Colonic mucosa (tissue), 4 donors: ENCODE measurements around the gene PDE9A. TPM values are rescaled to one million over a fixed set of nuclear protein-coding genes. Genes with fewer than 3 reads are reported as not detected.

Experiments
- DNase-seq: peaks from one replicate; pipeline ENCODE4 v3.0.0-alpha.2; 2020
- H3K27ac ChIP-seq: fragments of 200-600 bp; one replicate; pipeline ENCODE4 v1.8.0; 2021
- H3K27me3 ChIP-seq: fragments of 200-600 bp; one replicate; pipeline ENCODE4 v1.8.0; 2021
- H3K36me3 ChIP-seq: fragments of 200-600 bp; one replicate; pipeline ENCODE4 v1.8.0; 2021
- H3K4me1 ChIP-seq: fragments of 200-600 bp; one replicate; pipeline ENCODE4 v1.8.0; 2021; ENCODE audit warnings: mild to moderate bottlenecking
- H3K4me3 ChIP-seq: fragments of 200-600 bp; one replicate; pipeline ENCODE4 v1.8.0; 2021
- H3K9ac ChIP-seq, 2 donors: one replicate each; pipeline ENCODE4 v1.7.0; 2013; ENCODE audit warnings: control low read depth in 2 of 2, low read depth in 2 of 2, low read length in 2 of 2
- H3K9me3 ChIP-seq: fragments of 200-600 bp; one replicate; pipeline ENCODE4 v1.8.0; 2021
- CTCF ChIP-seq: fragments of 200-600 bp; IDR thresholded peaks from one replicate; pipeline ENCODE4 v1.8.0; 2022; ENCODE audit warnings: antibody characterized with exemption, mild to moderate bottlenecking
- intact Hi-C: fragments of 100-400 bp; cut with DNase I; formaldehyde crosslinking; loops from one replicate; pipeline ENCODE4 v1.14.1; 2022
- total RNA-seq, 2 donors: library from RNA; stranded (reverse); fragmentation: NEBNext Ultra II Directional in 1 of 2; extraction: Animal tissue kit (Norgen Biotek cat#: 25700) in 1 of 2; gene quantifications; one replicate each; pipeline ENCODE4 v1.2.1, GENCODE V29; 2021
- donor health status: healthy.
- donor health status: DM: no; HTN: no; CAD: no.
- donor health status: DM: no; HTN: no; CAD: no.

Gene PDE9A
- total RNA-seq, 2 donors from 2014 or later: 37.5 to 56.0 TPM

- Histone ChIP-seq H3K4me3 (no peak overlapping the region), H3K27ac (no peak overlapping the region), H3K9me3 (no peaks in the 10 kb centered on the region), H3K4me1 (peaks cover 7% of the 10 kb centered on the region), H3K9ac (no peak overlapping the region), H3K27me3 (no peaks in the 10 kb centered on the region), H3K36me3 (no peaks in the 10 kb centered on the region)
- TF ChIP-seq CTCF: no peak
- intact Hi-C loops: no loop called here
- DNase-seq: no peak
Measured at GRCh38 chr21:42639646-42640152, 13.7 kb upstream of the PDE9A start.

- no peaks in the 10 kb centered on the region for H3K9me3 ChIP-seq
- H3K27me3 ChIP-seq: no peaks in the 10 kb centered on the region
- no peak overlapping the region for H3K4me3 ChIP-seq
- no peaks in the 10 kb centered on the region for H3K36me3 ChIP-seq
- no peak overlapping the region for H3K27ac ChIP-seq
- intact Hi-C loops: no loop called here
- H3K4me1 ChIP-seq: peaks cover 7% of the 10 kb centered on the region
- TF ChIP-seq CTCF: no peak
- DNase-seq: peak; percentile 90
- no peak overlapping the region for H3K9ac ChIP-seq
Measured at GRCh38 chr21:42640486-42640885, 12.9 kb upstream of the PDE9A start.

- Histone ChIP-seq H3K9me3 (no peaks in the 10 kb centered on the region), H3K9ac (no peak overlapping the region), H3K27ac (no peak overlapping the region), H3K27me3 (no peaks in the 10 kb centered on the region), H3K4me3 (no peak overlapping the region), H3K4me1 (peaks cover 7% of the 10 kb centered on the region), H3K36me3 (no peaks in the 10 kb centered on the region)
- no peak for TF ChIP-seq CTCF
- intact Hi-C loops: no loop called here
- DNase-seq: no peak
Measured at GRCh38 chr21:42641311-42642218, 11.9 kb upstream of the PDE9A start.

GRCh38 chr21:42642219-42642745 lies 11.1 kb upstream of the PDE9A start:
- Histone ChIP-seq H3K4me3 (no peak overlapping the region), H3K9me3 (no peaks in the 10 kb centered on the region), H3K4me1 (peaks cover 7% of the 10 kb centered on the region), H3K27me3 (no peaks in the 10 kb centered on the region), H3K36me3 (no peaks in the 10 kb centered on the region), H3K9ac (no peak overlapping the region), H3K27ac (no peak overlapping the region)
- no peak for DNase-seq
- no peak for TF ChIP-seq CTCF
- intact Hi-C loops: no loop called here

- Histone ChIP-seq H3K4me1 (peaks cover 7% of the 10 kb centered on the region), H3K36me3 (no peaks in the 10 kb centered on the region), H3K4me3 (no peak overlapping the region), H3K27me3 (no peaks in the 10 kb centered on the region), H3K27ac (no peak overlapping the region), H3K9ac (no peak overlapping the region), H3K9me3 (no peaks in the 10 kb centered on the region)
- no peak for DNase-seq
- no peak for TF ChIP-seq CTCF
- intact Hi-C loops: no loop called here
Measured at GRCh38 chr21:42644223-42645208, 8.9 kb upstream of the PDE9A start.
